Spleen (tissue), 7 donors: ENCODE data around the gene NUDT16.

ENCODE experiments used
- POLR2AphosphoS5 ChIP-seq, 3 donors: sonication (generic); formaldehyde crosslinking; IDR thresholded peaks; one replicate each; pipeline ENCODE4 v1.5.1; 2017; ENCODE audit warnings: antibody characterized with exemption in 3 of 3
- TF ChIP-seq, protein P1 (sequence below), 11 experiments: fragments of 200-600 bp in 7 of 11; fragments of 450-650 bp in 4 of 11; sonication (generic) in 4 of 11; IDR thresholded peaks in 8 of 11; conservative IDR thresholded peaks in 3 of 11; 1 replicate in 7 of 11; 2 replicates in 4 of 11; pipeline versions ENCODE4 v1.4.0 to v1.8.0; 2016 to 2021; ENCODE audit warnings: antibody characterized with exemption in 11 of 11, inconsistent platforms in 4 of 11, mild to moderate bottlenecking in 1 of 11
- donor health status: DM: no; HTN: no; CAD: no; lungs with moderate emphysema.
- donor health status: DM: no; HTN: no; CAD: no.
- donor health status: DM: no; HTN: no; CAD: no.

DNA sequence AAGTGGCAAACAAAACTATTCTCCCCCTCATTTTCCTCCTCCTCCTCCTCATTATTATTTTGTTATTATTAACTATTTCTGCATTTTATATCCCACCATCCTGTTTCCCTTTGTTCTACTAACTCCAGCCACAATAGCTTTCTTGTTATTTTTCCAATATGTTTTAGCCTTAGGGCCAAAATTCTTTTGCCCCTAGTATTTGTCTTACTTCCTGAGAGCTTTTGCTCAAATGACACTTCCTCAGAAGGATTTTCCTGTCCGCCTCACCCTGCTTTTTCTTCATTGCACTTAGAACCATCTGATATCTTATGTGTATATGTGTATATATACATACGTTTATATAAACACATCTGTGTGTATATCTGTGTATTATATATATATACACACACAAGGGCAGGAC, 32.7 kb upstream of the NUDT16 start:
- TF ChIP-seq, protein P1, sequence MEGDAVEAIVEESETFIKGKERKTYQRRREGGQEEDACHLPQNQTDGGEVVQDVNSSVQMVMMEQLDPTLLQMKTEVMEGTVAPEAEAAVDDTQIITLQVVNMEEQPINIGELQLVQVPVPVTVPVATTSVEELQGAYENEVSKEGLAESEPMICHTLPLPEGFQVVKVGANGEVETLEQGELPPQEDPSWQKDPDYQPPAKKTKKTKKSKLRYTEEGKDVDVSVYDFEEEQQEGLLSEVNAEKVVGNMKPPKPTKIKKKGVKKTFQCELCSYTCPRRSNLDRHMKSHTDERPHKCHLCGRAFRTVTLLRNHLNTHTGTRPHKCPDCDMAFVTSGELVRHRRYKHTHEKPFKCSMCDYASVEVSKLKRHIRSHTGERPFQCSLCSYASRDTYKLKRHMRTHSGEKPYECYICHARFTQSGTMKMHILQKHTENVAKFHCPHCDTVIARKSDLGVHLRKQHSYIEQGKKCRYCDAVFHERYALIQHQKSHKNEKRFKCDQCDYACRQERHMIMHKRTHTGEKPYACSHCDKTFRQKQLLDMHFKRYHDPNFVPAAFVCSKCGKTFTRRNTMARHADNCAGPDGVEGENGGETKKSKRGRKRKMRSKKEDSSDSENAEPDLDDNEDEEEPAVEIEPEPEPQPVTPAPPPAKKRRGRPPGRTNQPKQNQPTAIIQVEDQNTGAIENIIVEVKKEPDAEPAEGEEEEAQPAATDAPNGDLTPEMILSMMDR (IDR thresholded peaks at IDR 0.05 in 8 of 11, conservative IDR thresholded peaks at IDR 0.05 in 3 of 11): no peak
- TF ChIP-seq POLR2AphosphoS5 (IDR thresholded peaks at IDR 0.05): no peak
